Fibroblast of the aortic adventitia (primary cell): Measurements from ENCODE around the gene MAN2B2. TPM values are rescaled to one million over a fixed set of nuclear protein-coding genes. Genes with fewer than 3 reads are reported as not detected.
"Not testable (repeated sequence)": the region's sequence is repeated elsewhere in the genome, so short reads cannot be mapped to it uniquely, and the experiment has no call there.

Experiments
- DNase-seq: peaks from one replicate; pipeline ENCODE4 v3.0.0-alpha.2; 2010; ENCODE audit warnings: low read depth
- H3K4me3 ChIP-seq: 2 replicates; pipeline ENCODE4 v1.5.1; 2011; ENCODE audit warnings: low read depth, mild to moderate bottlenecking, control low read depth, low read length, moderate library complexity
- total RNA-seq: library from RNA; depleted of rRNA; stranded (reverse); fragments of >200 nt; gene quantifications from 2 replicates; pipeline ENCODE4 v1.2.3, GENCODE V29; 2012; ENCODE audit warnings: low replicate concordance
- TF ChIP-seq, protein P1 (sequence below): IDR thresholded peaks from 2 replicates; pipeline ENCODE4 v1.5.1; 2011; ENCODE audit warnings: mild to moderate bottlenecking, low read length, control low read depth, inconsistent platforms; ENCODE audit not compliant: insufficient read depth

MAN2B2 gene
- total RNA-seq, 1 donor, result 25.9 TPM

DNA sequence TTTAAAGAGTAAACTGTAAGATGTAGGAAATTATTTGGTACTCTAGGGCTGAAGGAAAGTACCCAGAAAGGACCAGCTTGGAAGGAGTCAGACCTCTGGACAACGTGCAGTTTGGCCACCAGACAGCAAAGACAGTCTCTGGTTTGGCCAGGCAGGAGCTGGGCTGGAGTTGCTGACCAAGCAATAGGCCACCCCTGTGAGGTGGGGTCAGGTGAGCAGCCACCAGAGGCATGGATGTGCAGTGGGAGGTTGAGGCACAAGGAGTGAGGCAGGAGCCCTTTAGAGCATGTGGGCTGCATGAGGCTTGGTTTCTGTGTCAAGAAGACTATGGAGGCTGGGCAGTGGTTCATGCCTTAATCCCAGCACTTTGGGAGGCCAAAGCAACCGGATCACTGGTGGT lies 47.8 kb downstream of the MAN2B2 start:
- H3K4me3 ChIP-seq, result no peak overlapping the region
- TF ChIP-seq, protein P1, sequence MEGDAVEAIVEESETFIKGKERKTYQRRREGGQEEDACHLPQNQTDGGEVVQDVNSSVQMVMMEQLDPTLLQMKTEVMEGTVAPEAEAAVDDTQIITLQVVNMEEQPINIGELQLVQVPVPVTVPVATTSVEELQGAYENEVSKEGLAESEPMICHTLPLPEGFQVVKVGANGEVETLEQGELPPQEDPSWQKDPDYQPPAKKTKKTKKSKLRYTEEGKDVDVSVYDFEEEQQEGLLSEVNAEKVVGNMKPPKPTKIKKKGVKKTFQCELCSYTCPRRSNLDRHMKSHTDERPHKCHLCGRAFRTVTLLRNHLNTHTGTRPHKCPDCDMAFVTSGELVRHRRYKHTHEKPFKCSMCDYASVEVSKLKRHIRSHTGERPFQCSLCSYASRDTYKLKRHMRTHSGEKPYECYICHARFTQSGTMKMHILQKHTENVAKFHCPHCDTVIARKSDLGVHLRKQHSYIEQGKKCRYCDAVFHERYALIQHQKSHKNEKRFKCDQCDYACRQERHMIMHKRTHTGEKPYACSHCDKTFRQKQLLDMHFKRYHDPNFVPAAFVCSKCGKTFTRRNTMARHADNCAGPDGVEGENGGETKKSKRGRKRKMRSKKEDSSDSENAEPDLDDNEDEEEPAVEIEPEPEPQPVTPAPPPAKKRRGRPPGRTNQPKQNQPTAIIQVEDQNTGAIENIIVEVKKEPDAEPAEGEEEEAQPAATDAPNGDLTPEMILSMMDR, result no peak
- DNase-seq, result no peak

DNA sequence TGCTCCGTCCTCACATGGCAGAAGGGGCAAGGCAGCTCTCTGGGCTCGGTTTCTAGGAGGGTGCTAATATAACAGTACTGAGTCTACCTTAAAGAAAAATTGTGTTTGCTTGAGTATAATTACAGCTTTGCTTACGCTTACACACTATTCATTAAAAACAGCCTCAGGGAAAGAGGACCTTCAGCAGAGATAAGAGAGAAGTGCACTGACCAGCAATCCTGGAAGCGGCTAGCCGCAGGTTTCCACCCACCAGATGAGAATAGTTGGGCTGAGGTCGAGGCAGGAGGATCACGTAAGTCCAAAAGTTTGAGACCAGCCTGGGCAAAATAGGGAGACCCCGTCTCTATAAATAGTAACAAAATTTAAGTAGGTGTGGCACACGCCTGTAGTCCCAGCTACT lies 50.3 kb downstream of the MAN2B2 start:
- TF ChIP-seq, protein P1, result no peak
- no peak overlapping the region for H3K4me3 ChIP-seq
- no peak for DNase-seq

DNA sequence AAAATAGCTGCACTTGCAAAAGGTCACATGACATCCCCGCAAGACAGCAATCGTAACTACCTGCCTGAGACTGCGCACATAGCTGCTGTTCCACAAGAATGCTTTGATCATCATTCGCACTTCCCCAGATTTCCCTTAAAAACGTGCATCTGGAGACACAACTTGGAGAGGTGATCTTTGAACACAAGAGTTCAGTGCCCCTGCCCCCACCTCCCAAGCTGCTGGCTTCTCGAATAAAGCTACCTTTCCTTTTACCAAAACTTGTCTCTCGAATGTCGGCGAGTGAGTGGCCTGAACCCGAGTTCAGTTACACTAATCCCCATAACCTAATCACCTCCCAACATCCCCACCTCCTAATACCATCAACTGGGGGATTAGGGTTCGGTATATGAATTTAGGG lies 51.1 kb downstream of the MAN2B2 start:
- no peak overlapping the region for H3K4me3 ChIP-seq
- no peak for DNase-seq
- TF ChIP-seq, protein P1, result no peak

DNA sequence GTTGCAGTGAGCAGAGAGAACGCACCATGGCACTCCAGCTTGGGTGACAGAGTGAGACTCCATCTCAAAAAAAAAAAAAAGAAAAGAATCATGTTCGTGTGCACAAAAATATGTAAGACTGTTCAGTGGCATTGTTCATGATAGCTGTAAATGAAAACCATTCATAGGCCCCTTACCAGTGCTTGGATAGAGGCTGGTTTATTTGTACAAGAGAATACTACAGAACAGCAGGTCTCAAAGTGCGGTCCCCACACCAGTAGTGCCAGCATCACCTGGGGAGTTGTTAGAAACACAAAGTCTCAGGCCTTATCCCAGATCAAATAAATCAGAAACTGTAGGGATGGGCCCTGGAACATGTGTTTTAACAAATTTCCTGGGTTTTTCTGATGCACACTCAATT lies 52.8 kb downstream of the MAN2B2 start:
- TF ChIP-seq, protein P1, result no peak
- no peak for DNase-seq
- H3K4me3 ChIP-seq, result no peak overlapping the region

DNA sequence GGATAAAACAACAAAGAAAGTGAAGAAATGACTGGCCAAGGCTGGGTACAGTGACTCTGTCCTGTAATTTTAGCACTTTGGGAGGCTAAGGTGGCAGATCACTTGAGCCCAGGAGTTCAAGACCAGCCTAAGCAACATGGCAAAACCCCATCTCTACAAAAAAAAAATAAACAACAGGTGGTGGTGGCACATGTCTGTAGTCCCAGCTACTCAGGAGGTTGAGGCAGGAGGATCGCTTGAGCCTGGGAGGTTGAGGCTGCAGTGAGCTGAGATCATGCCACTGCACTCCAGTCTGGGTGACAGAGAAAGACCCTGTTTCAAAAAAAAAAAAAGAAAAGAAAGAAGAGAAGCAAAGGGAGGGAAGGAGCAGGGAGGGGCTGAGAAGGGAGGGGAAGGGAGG lies 53.5 kb downstream of the MAN2B2 start:
- not testable (repeated sequence) for DNase-seq, H3K4me3 ChIP-seq

DNA sequence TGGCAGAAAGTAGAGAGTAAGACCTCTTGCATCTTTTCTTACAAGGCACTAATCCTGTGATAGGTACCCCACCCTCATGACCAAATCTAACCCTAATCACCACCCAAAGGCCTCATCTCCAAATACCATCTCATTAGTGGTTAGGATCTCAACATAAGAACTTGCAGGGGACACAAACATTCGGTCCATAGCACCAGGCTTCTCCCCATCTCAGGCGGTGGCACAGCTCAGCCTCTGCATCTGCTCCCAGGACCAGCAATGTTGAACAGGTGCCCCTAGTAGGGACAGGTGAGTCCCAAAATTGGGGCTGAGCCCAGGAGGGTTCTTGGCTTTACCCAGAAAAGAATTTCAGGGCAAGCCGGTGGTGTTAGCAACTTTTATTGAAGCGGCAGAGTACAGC lies 57.1 kb downstream of the MAN2B2 start:
- no peak overlapping the region for H3K4me3 ChIP-seq
- DNase-seq, result no peak
- TF ChIP-seq, protein P1, result no peak

DNA sequence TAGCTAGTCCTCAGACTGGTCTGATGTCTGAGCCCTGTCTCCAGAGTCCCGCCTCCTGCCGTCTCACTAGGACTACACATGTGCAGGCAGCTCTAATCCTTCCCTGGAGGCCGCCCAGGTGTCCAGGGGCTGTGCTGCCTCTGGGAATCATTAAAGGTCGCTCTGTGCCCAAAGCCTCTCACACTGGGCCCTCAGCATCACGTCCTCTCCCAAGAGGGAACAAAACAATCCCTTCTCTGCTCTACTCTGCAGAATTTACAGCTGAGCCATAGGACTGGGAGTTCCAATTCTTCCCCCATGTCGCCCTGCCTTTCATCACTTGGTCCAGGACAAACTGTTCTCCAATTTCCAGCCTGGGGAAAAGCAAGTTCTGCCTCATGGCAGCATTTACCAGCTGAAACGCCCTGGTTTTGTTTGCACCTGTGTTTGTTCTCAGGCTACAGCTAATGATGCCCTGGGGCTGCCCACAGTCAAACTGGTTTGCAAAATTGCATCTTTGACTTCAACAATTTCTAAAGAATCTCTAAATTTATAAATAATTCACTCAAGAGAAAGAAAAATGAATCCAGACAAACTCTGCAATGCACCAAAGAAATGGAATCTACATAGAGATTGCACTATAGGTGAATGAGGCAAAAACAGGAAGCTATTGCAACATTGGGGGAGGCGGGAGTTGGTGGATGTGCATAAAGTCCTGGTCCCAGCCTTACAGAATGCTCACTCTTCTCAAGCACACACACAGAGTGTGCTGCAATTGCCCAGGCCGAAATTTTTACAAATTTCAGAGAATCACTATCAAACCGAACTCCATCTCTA lies 58.3 kb downstream of the MAN2B2 start:
- H3K4me3 ChIP-seq, result no peak overlapping the region
- peak; percentile 60 for DNase-seq
- TF ChIP-seq, protein P1, result no peak
